HEK293 (cell line): ENCODE data around the gene ARNT2.

ENCODE experiments used
- SETDB1 ChIP-seq: IDR thresholded peaks from one replicate; pipeline ENCODE4 v1.6.1; 2017; ENCODE audit warnings: mild to moderate bottlenecking, low read length, moderate library complexity, mixed read lengths; ENCODE audit not compliant: insufficient read length
- ZBTB10 ChIP-seq: fragments of 450-650 bp; formaldehyde crosslinking; IDR thresholded peaks from 2 replicates; pipeline ENCODE4 v1.5.1; 2016; ENCODE audit warnings: missing biosample characterization, missing genetic modification characterization
- ZNF140 ChIP-seq: fragments of 450-650 bp; formaldehyde crosslinking; IDR thresholded peaks from 2 replicates; pipeline ENCODE4 v1.5.1; 2016; ENCODE audit warnings: missing biosample characterization, missing genetic modification characterization
- ZNF423 ChIP-seq: fragments of 450-650 bp; formaldehyde crosslinking; IDR thresholded peaks from 2 replicates; pipeline ENCODE4 v1.5.1; 2016; ENCODE audit warnings: missing biosample characterization, missing genetic modification characterization

- TF ChIP-seq ZNF140 (no peak), ZBTB10 (no peak), ZNF423 (tag by site-specific recombination) (no peak), SETDB1 (no peak)
Observed at GRCh38 chr15:80636675-80637074, 232.5 kb downstream of the ARNT2 start.
